KG1 (cell line): Measurements from ENCODE around the gene SLC38A1.

ENCODE experiments used
- DNase-seq: peaks from one replicate; lab custom pipeline; 2025; lab: John Stamatoyannopoulos, UW

The SLC38A1 gene

GRCh38 chr12:46134205-46134811 lies 134.5 kb downstream of the SLC38A1 start:
- DNase-seq = no peak

GRCh38 chr12:46133751-46134150 lies 135.1 kb downstream of the SLC38A1 start:
- DNase-seq = no peak
